K562 (cell line): ENCODE data around the gene WNK2.

Source experiments
- BRCA1 ChIP-seq, 2 experiments: fragments of 450-650 bp in 1 of 2; sonication (generic) in 1 of 2; formaldehyde crosslinking in 1 of 2; IDR thresholded peaks; 2 replicates each; pipeline versions ENCODE4 v1.5.0 to v1.6.1; 2017 to 2020; ENCODE audit warnings: mild to moderate bottlenecking in 1 of 2, missing genetic modification reagents in 1 of 2
- RCOR1 ChIP-seq, 2 experiments: IDR thresholded peaks; 2 replicates each; pipeline ENCODE4 v1.6.1; 2012; ENCODE audit warnings: low read depth in 2 of 2, low read length in 2 of 2, borderline replicate concordance in 1 of 2, improper control_type of control experiment in 1 of 2
- RHOXF2B ChIP-seq: fragments of 250-450 bp; sonication (Bioruptor Pico); conservative IDR thresholded peaks from 2 replicates; pipeline ENCODE4 v1.5.1; 2021
- SNRNP70 ChIP-seq: fragments of 200-400 bp; formaldehyde crosslinking; optimal IDR thresholded peaks from 2 replicates; pipeline ENCODE3; 2017; ENCODE audit warnings: low read depth, low read length
- ZNF24 ChIP-seq: fragments of 450-650 bp; IDR thresholded peaks from 2 replicates; pipeline ENCODE4 v1.6.1; 2016
- TF ChIP-seq, protein P1 (sequence below), 3 experiments: IDR thresholded peaks in 2 of 3; conservative IDR thresholded peaks in 1 of 3; 2 replicates each; pipeline ENCODE4 v1.5.1; 2011 to 2012; ENCODE audit warnings: low read length in 3 of 3, mild to moderate bottlenecking in 3 of 3, control low read depth in 2 of 3, improper control_type of control experiment in 1 of 3, inconsistent platforms in 1 of 3, low read depth in 1 of 3, mixed read lengths in 1 of 3, moderate library complexity in 1 of 3; ENCODE audit not compliant: insufficient read depth in 2 of 3

DNA sequence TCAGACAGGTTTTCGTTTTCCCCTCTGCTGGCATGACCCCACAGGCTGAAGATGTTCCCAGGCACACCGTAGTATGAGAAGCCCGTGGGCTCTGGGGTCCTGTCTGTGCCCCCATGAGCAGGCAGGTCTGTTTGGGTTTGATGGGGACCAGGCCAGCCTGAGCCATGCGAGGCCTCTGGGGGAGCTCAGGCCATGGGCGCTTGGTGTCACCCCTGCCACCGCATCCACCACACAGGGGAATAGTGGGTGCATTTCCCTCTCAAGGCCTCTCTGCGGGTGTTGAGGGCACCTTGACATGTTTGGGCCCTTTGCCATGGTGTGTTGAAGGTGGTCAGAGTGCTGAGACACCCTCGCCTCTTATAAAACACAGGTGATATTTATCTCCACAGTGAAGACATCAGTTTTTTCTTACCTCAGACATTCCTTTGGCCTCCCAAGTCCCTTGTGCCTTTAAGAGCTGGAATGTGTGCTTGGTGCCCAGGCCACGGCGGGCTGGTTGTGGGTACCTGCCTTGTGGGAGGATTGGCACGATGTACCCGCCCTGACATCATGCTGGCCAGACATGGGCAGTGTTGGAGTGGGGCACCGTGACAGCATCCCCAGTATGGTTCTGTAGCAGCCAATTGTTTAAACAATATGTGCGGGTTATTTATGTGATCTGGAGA is 68.3 kb downstream of the WNK2 start:
- TF ChIP-seq, protein P1, sequence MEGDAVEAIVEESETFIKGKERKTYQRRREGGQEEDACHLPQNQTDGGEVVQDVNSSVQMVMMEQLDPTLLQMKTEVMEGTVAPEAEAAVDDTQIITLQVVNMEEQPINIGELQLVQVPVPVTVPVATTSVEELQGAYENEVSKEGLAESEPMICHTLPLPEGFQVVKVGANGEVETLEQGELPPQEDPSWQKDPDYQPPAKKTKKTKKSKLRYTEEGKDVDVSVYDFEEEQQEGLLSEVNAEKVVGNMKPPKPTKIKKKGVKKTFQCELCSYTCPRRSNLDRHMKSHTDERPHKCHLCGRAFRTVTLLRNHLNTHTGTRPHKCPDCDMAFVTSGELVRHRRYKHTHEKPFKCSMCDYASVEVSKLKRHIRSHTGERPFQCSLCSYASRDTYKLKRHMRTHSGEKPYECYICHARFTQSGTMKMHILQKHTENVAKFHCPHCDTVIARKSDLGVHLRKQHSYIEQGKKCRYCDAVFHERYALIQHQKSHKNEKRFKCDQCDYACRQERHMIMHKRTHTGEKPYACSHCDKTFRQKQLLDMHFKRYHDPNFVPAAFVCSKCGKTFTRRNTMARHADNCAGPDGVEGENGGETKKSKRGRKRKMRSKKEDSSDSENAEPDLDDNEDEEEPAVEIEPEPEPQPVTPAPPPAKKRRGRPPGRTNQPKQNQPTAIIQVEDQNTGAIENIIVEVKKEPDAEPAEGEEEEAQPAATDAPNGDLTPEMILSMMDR (IDR thresholded peaks at IDR 0.05 in 2 of 3, conservative IDR thresholded peaks at IDR 0.05 in 1 of 3; ENCODE audit: insufficient read depth in 2 of 3, low read depth in 1 of 3, low read length in 3 of 3): no peak
- TF ChIP-seq RHOXF2B (no peak), BRCA1 (IDR thresholded peaks at IDR 0.05) (no peak), BRCA1 (CRISPR knock-in tag; IDR thresholded peaks at IDR 0.05) (no peak), RCOR1 (IDR thresholded peaks at IDR 0.05; ENCODE audit: borderline replicate concordance in 1 of 2, low read depth in 2 of 2, low read length in 2 of 2) (no peak), ZNF24 (no peak), SNRNP70 (no peak)
